LNCaP clone FGC (cell line): Measurements from ENCODE around the gene PKP3.

Experiments
- DNase-seq: peaks from one replicate; pipeline ENCODE4 v3.0.0-alpha.2; 2011; ENCODE audit warnings: low read depth
- H3K4me3 ChIP-seq: 2 replicates; pipeline ENCODE4 v1.5.1; 2011; ENCODE audit warnings: mild to moderate bottlenecking, low read depth, low read length, control low read depth
- TF ChIP-seq, protein P1 (sequence below): IDR thresholded peaks from 2 replicates; pipeline ENCODE4 v1.5.1; 2012; ENCODE audit warnings: mild to moderate bottlenecking; ENCODE audit not compliant: control insufficient read depth, insufficient read depth; ENCODE audit errors: extremely low read depth

Gene PKP3

DNA sequence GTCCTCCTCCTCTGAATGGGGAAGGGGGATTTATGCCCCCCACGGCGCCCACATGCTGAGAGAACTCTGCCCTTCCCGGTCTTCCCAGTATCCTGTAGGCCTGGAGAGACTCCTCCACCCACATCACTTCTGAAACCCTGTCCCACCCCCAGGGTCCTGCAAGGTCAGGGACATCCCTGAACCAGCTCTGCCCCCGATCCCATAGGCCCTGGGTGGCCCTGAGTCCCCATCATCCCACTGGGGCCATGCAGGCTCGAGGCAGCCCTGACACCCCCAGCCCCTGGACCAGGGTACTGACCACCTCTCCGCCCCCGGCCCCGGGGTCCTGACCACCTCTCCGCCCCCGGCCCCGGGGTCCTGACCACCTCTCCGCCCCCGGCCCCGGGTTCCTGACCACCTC lies 13.0 kb upstream of the PKP3 start:
- DNase-seq: no peak
- H3K4me3 ChIP-seq: no peak overlapping the region
- TF ChIP-seq, protein P1, sequence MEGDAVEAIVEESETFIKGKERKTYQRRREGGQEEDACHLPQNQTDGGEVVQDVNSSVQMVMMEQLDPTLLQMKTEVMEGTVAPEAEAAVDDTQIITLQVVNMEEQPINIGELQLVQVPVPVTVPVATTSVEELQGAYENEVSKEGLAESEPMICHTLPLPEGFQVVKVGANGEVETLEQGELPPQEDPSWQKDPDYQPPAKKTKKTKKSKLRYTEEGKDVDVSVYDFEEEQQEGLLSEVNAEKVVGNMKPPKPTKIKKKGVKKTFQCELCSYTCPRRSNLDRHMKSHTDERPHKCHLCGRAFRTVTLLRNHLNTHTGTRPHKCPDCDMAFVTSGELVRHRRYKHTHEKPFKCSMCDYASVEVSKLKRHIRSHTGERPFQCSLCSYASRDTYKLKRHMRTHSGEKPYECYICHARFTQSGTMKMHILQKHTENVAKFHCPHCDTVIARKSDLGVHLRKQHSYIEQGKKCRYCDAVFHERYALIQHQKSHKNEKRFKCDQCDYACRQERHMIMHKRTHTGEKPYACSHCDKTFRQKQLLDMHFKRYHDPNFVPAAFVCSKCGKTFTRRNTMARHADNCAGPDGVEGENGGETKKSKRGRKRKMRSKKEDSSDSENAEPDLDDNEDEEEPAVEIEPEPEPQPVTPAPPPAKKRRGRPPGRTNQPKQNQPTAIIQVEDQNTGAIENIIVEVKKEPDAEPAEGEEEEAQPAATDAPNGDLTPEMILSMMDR: no peak

DNA sequence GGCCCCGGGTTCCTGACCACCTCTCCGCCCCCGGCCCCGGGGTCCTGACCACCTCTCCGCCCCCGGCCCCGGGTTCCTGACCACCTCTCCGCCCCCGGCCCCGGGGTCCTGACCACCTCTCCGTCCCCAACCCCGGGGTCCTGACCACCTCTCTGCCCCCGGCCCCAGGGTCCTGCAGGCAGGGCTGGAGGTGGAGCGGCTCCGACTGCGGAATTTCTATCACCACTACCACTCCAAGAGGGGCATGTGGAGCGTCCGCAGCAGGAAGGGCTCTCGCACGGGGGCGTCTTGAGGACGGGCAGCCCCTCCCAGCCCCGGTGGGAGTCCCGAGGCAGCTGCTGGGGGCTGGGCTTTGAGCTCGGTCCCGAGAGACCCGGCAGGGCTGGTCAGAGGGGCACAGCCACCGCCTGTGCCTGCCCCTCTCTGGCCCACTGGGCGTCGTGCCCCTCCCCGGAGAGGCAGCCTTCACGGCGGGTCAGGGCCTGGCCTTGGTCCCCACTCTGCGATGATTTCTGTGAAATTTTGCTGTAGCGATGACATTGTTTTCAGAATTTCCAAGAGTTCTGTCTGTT lies 12.4 kb upstream of the PKP3 start:
- H3K4me3 ChIP-seq: no peak overlapping the region
- TF ChIP-seq, protein P1: no peak
- DNase-seq: no peak

DNA sequence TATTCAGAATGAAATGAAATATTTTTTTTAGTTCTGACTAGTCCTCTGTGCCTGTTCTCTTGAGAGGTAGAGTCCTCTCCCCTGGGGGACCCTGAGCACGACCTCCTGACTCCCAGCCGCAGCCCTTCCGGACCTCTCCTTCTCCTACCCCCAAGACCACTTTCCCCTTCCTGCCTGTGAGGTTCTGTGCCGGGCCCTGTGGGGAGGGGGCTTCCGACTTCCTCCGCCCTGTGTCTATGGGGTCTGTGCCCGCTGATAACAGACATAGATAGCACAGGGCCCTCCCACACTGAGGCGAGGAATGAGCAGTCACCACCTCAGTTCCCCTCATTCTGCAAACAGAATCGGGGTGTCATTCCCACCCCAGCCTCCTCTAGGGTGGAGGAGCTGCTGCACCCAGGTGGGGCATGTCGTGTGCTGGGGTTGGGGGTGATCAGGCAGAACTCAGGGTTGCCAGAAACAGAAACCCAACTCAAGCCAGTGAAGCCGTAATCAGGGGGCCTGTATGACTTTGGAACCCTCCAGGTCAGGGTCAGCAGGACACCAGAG lies 11.9 kb upstream of the PKP3 start:
- TF ChIP-seq, protein P1: no peak
- no peak for DNase-seq
- no peak overlapping the region for H3K4me3 ChIP-seq

DNA sequence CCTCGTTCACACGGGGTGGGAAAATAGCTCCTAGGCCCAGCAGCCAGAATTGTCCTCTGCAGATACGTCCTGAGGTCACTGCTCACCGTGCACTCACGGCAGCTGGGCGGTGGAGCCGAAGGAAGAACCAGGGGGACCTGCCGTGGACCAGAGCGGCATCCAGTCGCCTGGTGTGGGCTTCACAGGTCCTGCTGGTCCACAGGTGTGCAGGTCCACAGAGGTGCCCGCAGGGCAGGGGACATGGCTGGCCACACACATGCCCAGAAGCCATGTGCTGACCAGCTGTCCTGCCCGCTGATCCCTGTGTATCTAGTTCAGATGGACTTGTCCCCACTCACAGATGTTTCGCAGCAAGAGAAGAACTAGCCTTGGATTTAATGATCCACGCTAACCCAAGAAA lies 10.6 kb upstream of the PKP3 start:
- H3K4me3 ChIP-seq: no peak overlapping the region
- DNase-seq: no peak
- TF ChIP-seq, protein P1: no peak

DNA sequence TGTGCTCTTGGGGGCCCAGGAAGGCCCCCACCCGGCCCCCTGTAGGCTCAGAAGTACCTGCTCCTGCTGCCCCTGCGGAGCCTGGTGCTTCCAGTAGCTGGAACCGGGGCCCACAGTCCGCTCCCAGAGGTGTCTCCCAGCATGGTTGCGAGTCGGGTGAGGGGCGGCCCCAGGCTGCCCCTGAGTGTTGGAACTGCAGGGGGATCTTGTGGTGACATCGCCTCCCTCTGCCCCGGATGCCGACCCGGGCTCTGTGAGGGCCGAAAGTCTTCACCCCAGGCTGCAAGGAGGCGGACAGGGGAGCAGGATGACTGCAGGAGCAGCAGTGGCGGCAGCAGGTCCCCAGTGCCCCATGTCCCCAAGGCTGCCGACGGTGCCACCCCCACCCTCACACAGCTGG lies 9.5 kb upstream of the PKP3 start:
- H3K4me3 ChIP-seq: no peak overlapping the region
- no peak for DNase-seq
- TF ChIP-seq, protein P1: no peak

DNA sequence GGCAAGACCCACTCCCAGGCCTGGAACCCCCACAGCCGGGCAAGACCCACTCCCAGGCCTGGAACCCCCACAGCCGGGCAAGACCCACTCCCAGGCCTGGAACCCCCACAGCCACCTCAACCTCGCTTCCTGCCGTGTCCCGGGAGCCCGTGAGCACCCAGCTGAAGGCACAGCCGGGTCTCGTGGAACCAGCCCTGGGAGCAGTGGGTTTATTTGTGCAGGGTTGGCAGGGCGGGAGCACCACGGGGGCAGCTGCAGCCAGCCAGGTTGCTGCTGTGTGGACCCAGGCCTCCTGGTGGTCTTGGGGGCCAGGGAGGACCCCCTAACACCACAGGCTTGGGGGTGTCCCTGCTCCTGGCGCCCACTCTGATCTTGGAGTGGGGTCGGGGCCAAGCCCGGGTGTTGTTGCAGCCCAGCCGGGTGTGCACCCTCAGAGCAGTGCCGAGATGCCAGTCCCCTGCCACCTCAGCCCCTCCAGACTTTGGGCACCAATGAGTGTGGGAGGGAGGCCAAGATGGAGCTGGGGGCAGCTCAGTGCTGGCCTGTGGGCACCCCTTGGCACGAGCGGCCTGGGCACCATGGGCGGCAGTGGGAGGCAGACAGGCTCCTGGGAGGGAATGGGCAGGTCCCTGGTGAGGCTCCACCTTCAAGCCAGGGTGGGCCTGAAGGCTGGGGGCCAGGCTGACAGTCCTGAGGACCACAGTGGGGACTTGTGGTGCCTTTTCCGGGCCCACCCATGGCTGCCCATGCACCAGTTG lies 8.2 kb upstream of the PKP3 start:
- H3K4me3 ChIP-seq: no peak overlapping the region
- no peak for DNase-seq
- TF ChIP-seq, protein P1: no peak

DNA sequence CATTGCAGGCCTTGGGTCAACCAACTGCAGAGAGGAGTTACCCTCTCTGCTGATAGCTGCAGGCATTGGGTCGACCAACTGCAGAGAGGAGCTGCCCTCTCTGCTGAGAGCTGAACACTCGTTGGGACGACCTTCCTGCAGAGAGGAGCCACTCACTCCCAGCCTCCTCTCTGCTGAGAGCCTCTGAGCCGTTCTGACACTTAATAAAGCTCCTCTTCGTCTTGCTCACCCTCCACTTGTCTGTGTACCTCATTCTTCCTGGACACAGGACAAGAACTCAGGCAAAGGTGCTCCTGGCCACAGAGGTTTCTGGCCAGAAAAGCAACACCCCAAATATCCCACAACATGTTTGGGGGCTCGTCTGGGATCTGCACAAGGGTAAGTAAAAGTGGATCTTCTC lies 7.5 kb upstream of the PKP3 start:
- no peak for DNase-seq
- TF ChIP-seq, protein P1: no peak
- no peak overlapping the region for H3K4me3 ChIP-seq
